GDM1 (cell line): Measurements from ENCODE around the gene EDN1.

ENCODE experiments used
- DNase-seq: peaks from one replicate; lab custom pipeline; 2025; lab: John Stamatoyannopoulos, UW

EDN1 gene

DNA sequence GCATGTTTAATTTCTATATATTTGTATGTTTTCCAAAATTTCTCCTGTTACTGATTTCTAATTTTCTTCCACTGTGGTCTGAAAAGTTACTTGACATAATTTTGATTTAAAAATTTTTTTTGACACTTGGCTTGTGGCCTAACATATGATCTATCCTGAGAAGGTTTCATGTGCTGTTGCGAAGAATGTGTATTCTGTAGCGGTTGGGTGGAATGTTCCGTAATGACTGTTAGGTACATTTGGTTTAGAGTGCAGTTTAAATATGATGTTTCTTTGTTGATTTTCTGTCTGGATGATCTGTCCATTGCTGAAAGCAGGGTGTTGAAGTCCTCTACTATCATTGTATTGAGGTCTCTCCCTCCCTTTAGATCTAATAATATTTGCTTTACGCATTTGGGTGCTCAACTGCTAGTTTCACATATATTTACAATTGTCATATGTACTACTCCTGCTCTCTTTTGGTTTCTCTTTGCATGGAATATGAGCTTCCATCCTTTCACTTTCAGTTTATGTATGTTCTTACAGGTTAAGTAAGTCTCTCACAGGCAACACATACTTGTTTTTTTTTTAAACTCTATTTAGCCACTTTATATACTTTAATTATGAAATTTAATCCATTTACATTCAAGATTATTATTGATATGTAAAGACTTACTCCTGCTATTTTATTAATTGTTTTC lies 19.5 kb upstream of the EDN1 start:
- no peak for DNase-seq

DNA sequence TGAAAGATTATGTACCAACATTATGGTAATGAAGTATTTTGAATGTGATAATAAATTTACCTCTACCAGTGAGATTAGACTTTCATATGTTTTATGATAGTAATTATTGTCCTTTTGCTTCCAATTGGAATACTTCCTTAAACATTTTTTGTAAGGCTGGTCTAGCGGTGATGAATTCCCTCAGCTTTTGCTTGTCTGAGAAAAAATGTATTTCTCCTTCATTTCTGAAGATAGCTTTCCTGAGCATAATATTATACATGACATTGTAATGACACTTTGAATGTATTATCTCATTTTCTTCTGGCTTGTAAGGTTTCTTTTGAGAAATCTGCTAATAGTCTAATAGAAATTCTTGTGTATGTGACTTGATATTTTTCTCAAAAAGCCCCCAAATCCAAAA lies 18.6 kb upstream of the EDN1 start:
- DNase-seq = no peak

DNA sequence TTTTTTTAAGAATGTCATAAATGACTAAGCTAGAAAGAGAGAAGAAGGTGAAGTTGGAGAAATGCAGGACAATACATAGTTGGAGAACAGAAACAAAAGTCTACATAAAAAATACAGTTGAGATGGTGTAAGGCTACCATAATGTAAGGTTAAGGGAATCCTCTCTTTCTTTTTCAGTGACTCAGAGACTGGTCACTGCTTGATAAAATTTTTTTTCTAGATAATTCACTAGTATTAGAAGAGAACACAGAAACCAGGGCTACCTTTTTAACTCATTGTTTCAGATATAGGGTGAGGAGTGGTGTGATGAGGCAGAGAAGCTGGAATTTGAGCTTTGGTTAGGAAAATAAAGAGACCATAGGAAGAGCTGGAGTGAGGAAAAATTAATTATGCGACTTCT lies 18.2 kb upstream of the EDN1 start:
- no peak for DNase-seq

DNA sequence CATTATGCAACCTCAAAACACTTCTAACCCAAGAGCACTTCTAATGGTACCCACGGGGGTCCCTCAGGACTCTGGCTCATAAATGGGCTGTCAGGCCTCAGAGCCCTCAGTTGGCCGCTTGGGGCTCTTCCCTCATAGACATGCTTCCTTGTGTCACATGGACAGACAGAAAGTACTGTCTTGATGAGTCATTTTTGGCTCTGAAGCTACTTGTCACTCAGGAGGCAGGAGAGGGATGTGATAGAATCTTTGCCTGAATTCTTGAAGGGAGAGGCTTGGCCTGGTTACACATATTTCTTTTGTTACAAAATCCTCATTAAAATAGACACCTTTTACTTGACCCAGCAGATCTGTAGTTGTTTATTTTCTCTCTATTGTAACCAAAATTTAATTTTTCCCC lies 15.1 kb upstream of the EDN1 start:
- no peak for DNase-seq

DNA sequence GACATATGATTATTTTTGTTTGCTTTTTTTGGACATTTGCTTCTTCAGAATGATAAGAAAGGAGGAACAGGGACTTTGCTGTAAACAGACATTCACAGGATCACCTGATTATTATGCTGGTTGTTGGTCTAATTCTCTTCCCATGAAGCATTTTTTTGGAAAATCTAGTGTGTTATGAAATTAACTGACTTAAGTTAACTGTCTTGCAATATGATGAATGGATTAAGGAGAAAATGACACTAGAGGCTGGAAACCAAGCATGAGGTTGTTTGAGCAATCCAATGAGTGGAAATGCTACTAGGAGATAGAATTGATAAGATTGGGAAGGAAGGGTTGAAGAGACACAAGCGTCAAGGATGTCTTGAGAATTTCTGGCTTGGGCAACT lies 13.2 kb upstream of the EDN1 start:
- DNase-seq = no peak

DNA sequence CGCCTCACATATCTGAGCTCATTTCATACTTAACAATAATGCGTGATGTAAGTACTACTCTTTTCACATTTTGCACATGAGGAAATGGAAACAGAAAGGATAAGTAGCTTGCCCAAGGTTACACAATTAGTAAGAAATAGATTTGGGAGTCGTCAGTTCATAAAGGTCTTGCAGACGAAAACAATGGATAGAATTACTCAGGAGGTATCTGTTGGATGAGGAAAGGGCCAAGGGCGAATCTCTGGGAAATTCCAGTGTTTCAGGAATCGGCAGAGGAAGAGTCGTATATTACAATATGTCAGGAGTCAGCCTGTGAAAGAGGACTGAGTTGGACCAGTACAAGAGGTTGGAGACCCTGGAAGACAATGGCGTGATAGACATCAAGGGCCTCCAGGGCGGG lies 12.8 kb upstream of the EDN1 start:
- no peak for DNase-seq

DNA sequence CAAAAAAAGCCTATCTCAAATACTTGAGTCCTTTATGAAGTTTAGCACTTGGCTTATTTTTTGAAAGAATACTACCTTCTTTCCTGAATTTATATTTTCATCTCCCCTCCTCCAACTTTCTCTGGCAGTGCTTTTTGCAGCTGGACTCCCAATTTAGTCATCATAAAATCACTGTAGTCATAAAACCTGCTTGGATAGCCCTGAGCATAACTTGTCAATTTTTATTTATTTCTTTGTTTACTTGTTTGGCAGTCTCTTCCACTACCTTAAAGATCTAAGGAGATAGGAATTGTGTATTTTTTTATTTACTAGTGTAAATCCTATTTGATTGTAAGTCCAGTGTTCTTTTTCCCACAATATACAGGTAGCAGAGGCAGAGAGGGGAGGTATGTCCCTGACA lies 11.2 kb upstream of the EDN1 start:
- no peak for DNase-seq

DNA sequence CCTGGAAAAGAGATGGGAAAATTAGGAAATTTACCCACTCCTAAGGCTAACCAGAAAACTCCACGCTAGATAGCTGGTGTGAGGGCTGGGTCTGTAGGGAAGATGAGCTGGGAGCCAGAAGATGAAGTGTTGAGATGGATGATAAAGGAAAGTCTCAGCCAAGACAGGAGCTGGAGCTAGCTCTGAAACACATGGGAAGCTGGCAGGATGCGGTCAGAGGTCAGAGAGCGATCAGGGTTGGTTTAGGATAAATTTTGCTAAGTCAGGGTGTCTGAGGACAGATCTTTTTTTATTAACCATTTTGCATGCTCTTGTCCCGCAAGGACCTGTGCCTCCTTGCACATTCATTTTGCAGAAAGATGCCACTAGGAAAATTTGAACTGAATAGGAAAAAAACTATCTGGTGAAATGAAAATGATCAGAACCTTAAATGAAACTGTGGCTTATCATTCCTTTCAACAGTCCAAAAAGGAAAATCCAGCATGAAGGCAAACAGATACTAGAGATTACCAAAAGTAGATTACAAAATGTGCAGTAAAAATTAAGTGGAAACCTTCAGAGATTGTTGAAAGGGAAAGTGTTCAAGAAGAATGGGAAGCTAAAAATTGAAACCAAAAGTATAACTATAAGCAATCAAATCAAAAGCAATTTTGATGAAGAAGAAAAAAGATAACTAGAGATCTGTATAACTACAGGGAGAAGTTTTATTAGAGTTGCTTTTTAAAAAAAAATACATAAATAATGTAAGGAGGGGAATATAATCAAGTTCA lies 10.7 kb upstream of the EDN1 start:
- DNase-seq = no peak

DNA sequence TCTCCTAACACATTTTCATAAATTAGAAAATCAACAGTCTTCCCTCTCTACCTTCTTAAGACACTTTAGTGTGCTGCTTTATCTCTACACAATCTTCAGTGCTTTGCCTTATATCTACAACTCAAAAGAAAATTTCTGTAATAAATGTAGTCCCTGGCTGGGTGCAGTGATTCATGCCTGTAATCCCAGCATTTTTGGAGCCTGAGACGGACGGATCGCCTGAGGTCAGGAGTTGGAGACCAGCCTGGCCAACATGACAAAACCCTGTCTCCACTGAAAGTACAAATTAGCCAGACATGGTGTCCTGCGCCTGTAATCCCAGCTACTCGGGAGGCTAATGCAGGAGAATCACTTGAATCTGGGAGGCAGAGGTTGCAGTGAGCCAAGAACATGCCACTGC lies 9.7 kb upstream of the EDN1 start:
- no peak for DNase-seq

DNA sequence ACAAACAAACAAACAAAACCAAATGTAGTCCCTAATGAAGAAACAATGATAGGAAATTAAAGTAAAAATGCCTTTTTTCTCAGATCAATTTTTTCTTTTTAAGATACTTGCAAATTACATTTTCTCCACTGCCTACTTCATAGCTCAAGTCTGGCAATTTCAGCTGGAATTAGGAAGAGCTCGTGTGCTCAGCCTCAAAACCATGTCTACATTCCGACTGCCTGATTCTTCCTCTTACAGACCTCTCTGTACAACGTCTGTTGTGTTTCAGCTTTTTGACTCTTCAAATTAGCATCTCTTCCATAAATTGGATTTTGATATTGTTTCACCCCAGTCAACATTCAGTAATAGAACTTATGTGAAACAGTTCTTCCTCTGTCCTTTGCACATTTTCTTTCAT lies 9.3 kb upstream of the EDN1 start:
- no peak for DNase-seq

DNA sequence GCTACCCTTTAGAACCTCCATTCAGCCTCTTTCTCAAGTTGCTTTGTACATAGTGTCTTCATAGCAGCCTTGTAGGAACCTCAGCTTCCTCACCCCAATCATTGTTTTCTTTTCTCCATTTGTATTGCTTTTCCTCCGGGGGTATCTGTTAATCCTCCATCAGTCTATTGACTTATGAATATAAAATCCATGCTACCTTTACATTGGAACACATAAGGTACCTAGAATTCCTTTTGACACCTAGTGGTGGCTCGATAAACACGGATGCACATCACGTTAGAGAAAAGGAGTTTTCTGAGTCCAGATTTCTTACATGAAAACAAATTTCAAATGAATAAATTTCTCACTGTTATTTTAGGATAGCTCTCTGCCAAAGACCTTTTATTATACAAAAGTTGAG lies 6.3 kb upstream of the EDN1 start:
- DNase-seq = no peak

DNA sequence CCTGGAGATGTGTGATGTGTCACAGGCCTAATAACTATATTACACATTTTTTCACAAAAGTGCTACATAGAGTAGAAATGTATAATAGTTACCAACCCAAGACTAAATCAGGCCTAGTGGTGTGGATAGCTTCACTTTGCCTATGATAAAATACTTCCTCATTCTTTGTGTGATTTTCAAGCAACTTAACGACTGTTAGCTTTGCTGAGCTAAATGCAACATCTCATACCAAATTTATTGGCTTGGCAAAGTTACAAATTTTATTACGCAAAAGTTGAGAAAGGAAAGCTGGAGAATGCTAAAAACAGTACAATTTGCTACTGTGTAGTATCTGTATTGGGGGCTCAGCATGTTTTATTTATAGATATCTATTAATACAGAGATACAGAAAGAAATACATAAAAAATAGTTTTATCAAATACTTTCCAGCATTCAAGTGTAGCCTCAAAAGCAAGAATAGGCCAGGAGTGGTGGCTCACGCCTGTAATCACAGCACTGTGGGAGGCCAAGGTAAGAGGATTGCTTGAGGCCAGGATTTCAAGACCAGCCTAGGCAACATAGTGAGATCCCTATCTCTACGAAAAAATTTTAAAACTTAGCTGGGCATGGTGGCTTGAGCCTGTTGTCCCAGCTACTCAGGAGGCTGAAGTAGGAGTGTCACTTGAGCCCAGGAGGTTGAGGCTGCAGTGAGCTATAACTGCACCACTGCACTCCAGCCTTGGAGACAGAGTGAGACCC lies 3.6 kb upstream of the EDN1 start:
- no peak for DNase-seq

DNA sequence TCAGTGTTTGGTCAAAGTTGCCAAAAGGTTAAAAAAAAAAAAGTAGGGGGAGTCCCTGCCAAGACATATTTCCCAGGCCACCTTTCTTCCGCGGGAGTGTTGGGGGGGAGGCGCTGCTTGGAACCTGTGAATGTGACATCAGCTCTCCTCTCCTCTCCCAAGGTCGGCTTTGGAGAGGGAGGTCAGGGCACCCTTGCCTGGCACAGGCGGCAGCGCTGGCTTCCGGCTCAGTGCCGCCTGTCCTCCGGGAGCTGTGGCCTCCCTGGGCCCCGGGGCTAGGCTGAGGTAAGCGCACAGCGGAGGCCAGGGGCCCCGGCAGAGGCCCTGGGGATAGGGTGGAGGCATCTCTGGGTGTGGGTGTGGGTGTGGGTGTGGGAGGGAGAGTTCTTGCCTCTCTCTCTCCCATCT lies 1.9 kb upstream of the EDN1 start:
- no peak for DNase-seq

DNA sequence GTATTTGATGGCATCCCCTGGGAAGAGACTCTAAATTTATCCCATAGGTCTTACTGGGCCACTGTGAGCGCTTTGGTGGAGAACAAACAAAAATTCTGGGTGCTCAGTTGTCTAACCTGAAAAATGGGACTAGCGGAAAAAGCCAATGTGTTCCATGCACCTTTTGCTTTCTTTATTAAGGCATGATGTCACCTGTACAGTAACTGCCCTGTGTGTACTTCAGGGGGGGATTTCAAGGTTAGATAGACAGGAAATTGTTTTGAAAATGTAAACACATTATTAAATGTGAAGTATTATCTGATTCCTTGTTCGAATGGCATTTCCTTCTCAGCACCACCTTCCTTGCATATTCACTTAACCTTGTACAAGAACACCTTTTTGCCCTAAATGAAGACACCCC lies 1.2 kb upstream of the EDN1 start:
- no peak for DNase-seq

DNA sequence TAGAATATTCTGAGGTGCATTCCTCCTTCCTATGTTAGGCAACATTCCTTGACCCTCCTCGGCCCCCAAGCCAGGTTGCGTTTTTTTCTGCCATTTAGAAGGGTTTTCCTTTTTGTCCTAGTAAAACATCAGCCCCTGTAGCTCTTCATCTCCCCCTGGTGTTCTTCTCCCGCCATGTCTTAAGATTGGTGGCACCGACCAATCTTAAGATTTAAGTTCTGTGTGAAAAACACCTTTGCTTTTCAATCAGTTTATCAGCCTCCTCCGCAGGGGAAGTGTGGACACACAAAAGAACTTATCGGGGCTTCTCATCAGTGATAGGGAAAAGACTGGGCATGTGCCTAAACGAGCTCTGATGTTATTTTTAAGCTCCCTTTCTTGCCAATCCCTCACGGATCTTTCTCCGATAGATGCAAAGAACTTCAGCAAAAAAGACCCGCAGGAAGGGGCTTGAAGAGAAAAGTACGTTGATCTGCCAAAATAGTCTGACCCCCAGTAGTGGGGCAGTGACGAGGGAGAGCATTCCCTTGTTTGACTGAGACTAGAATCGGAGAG lies 719 bp upstream of the EDN1 start:
- DNase-seq = peak; percentile 17

DNA sequence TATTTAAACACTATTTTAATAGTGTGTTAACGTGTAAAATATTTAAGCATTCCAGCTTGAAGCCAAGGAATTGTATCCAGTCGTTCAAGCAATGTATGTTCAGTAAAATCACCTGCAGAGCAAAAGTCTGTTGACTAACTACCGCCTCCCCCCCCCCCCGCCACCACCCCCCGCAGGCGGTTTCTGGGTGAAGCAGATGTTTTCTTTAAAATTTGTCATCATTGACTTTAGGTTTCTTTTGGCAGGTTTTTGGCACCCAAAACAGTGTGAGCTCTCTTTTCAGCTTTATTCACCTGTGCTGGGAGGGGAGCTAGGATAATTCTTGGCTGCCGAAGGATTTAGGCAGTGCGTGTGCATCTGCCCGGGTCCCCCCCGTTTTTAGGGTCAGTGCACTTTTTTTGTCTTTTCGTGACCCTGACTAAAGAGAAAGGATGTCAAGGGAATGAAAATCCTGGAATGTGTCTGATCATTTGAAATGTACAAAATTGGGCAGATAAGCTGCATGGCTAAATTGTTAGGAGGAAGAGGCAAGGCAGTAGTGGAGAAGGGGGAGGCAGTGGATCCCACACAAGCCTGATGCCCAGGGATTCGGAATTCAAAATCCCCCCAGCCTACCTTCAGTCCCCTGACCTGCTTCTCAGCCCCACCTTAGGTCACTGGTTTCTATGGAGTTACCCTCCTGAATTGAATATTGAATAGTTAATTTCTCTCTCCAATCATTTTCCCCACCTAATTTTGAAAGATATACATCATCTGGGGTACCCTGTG lies 1.1 kb downstream of the EDN1 start:
- DNase-seq = no peak

DNA sequence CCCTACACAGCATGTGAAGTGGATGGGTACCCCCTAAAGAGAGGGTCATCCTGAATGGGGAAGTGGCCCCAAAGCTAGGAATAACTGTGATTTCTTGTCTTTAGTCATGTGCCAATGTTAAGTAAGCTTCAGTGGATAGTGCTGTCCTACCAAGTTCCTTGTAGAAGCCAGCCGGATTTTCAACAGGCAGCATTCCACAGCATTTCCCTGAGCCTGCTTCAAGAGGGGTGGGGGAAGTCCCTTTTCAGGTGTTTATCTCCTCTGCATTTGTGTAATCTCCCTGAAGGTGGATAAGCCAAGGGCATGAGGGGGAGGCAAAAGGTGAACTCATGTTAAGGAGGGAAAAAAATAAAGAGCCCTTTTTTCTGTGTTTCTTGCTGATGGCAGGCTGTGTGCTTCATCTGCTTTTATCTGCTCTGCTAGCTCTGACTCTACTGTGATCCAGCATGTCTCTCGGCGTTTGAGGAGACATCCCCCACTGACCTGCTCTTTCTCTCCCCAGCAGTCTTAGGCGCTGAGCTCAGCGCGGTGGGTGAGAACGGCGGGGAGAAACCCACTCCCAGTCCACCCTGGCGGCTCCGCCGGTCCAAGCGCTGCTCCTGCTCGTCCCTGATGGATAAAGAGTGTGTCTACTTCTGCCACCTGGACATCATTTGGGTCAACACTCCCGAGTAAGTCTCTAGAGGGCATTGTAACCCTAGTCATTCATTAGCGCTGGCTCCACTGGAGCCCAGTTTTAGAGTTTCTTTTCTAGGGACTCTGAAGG lies 1.9 kb downstream of the EDN1 start:
- DNase-seq = no peak

DNA sequence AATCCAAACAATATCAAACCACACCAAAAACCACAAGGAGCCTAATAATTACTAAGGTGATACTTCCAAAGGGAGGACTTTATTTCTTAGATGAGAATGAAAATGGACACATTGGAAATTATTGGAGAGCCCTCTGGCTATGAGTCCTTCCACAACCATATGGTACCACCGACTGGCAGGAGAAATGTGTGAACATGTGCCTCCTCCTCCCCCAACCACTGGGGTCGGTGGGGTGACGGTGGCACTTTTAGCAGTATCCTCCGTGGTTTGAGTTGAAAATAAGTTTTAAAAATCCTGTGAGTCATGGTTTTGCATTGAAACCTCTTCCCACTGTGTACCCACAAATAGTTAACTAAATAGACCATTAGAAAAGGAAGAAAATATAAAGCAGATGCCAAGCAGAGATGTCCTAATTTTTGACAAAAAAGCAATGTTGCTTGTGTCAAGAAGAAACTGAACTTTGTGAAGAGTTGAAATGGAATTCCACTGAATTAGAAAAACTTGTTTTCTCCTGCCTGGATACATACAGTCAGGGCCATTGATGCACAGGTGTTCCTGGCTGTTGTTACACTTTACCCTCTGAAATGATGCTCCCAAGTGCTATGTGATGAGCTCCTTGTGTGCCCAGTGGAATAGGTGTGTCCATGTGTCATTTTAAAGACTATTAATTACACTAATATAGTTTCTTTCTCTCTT lies 3.2 kb downstream of the EDN1 start:
- DNase-seq = no peak

DNA sequence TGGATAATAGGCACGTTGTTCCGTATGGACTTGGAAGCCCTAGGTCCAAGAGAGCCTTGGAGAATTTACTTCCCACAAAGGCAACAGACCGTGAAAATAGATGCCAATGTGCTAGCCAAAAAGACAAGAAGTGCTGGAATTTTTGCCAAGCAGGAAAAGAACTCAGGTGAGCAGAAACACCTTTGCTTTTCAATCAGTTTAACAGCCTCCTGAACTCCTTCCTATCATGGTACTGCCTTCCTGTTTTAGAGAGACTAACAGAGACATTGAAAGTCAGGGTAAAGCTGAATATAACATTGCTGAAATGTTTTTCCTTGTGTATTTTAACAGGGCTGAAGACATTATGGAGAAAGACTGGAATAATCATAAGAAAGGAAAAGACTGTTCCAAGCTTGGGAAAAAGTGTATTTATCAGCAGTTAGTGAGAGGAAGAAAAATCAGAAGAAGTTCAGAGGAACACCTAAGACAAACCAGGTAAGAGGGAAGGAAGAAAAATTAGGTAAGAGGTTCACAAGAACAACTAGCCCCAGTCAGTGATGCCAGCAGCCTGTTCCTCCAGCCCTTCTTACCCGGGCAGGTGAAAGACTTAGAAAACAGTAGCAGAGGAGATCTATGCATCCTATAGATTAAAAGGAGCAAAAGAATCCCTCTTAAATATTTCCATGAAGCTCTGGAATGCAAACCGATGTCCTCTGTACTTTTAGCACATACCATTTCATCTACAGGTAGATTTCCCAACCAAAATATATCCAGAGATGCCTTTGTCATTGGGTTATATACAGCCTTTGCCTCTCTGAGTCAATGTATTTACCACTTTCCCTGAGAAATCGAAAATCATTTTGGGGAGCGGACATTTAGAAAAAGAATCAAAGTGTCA lies 4.0 kb downstream of the EDN1 start:
- no peak for DNase-seq
